H1 (cell line): Measurements from ENCODE around the gene MYH16. TPM values are rescaled to one million over a fixed set of nuclear protein-coding genes. Genes with fewer than 3 reads are reported as not detected.
"Not testable (repeated sequence)": the region's sequence is repeated elsewhere in the genome, so short reads cannot be mapped to it uniquely, and the experiment has no call there.

Experiments used
- CTCF ChIA-PET: fragments of 300-600 bp; sonication (Branson Sonifier 250); formaldehyde crosslinking; loops from one replicate; lab custom pipeline; 2021; ENCODE audit not compliant: partially characterized antibody; lab: Charles Lee
- POLR2A ChIA-PET: fragments of 300-600 bp; sonication (Branson Sonifier 250); formaldehyde crosslinking; loops from one replicate; lab custom pipeline; 2021; ENCODE audit warnings: inconsistent platforms; ENCODE audit not compliant: partially characterized antibody; lab: Charles Lee
- DNase-seq, 2 experiments: peaks; one replicate each; pipeline versions ENCODE4 v3.0.0 to v3.0.0-alpha.2; 2010 to 2022; ENCODE audit warnings: low spot score in 2 of 2, low read depth in 1 of 2, mixed read lengths in 1 of 2
- FAIRE-seq: peaks from 2 replicates; lab custom pipeline; 2011; peaks lifted over from hg19 to GRCh38; lab: Jason Lieb, UNC
- H2AFZ ChIP-seq: 2 replicates; pipeline ENCODE4 v1.8.1; 2012; ENCODE audit warnings: low read length, inconsistent platforms
- H2AK5ac ChIP-seq: 2 replicates; pipeline ENCODE4 v1.6.1; 2013; ENCODE audit warnings: low read depth, low read length
- H2BK120ac ChIP-seq: replicated peaks from 2 replicates; pipeline ENCODE3; 2013; ENCODE audit warnings: low read depth, low read length, inconsistent platforms
- H2BK12ac ChIP-seq: 2 replicates; pipeline ENCODE4 v1.6.1; 2013; ENCODE audit warnings: low read depth, low read length
- H2BK15ac ChIP-seq: 2 replicates; pipeline ENCODE4 v1.6.1; 2013; ENCODE audit warnings: low read length
- H2BK20ac ChIP-seq: 2 replicates; pipeline ENCODE4 v1.6.1; 2013; ENCODE audit warnings: low read length
- H2BK5ac ChIP-seq: 2 replicates; pipeline ENCODE4 v1.6.1; 2013; ENCODE audit warnings: low read depth, low read length
- H3K14ac ChIP-seq: 2 replicates; pipeline ENCODE4 v1.6.1; 2013; ENCODE audit warnings: inconsistent platforms; ENCODE audit not compliant: insufficient read length
- H3K18ac ChIP-seq: 2 replicates; pipeline ENCODE4 v1.6.1; 2013; ENCODE audit warnings: low read length; ENCODE audit errors: extremely low read depth
- H3K23ac ChIP-seq: 2 replicates; pipeline ENCODE4 v1.6.1; 2013; ENCODE audit warnings: inconsistent platforms; ENCODE audit not compliant: insufficient read length
- H3K23me2 ChIP-seq: 2 replicates; pipeline ENCODE4 v1.6.1; 2013; ENCODE audit warnings: low read depth, low read length
- H3K27ac ChIP-seq: 2 replicates; pipeline ENCODE4 v1.6.1; 2011; ENCODE audit warnings: low read depth, low read length, inconsistent platforms
- H3K27me3 ChIP-seq, 4 experiments: replicated peaks in 1 of 4; 1 replicate in 1 of 4; 2 replicates in 3 of 4; pipeline versions ENCODE4 v1.6.1 to v1.8.1; 2011 to 2013; ENCODE audit warnings: low read length in 3 of 4, mild to moderate bottlenecking in 3 of 4, inconsistent platforms in 2 of 4, mixed read lengths in 2 of 4, moderate library complexity in 1 of 4; ENCODE audit not compliant: control insufficient read depth in 3 of 4, insufficient read depth in 3 of 4; ENCODE audit errors: extremely low read depth in 1 of 4
- H3K36me3 ChIP-seq, 4 experiments: 2 replicates each; pipeline versions ENCODE4 v1.6.1 to v1.8.1; 2011 to 2013; ENCODE audit warnings: mild to moderate bottlenecking in 4 of 4, low read length in 3 of 4, moderate library complexity in 2 of 4, control low read depth in 1 of 4, inconsistent platforms in 1 of 4; ENCODE audit not compliant: insufficient read depth in 4 of 4, control insufficient read depth in 2 of 4
- H3K4ac ChIP-seq: replicated peaks from 2 replicates; pipeline ENCODE3; 2013; ENCODE audit warnings: low read length, low read depth, mixed read lengths, inconsistent platforms; ENCODE audit not compliant: insufficient read length
- H3K4me1 ChIP-seq, 4 experiments: replicated peaks in 1 of 4; 1 replicate in 1 of 4; 2 replicates in 3 of 4; pipeline versions ENCODE4 v1.6.1 to v1.8.1; 2011 to 2013; ENCODE audit warnings: low read length in 3 of 4, inconsistent platforms in 2 of 4, mixed read lengths in 1 of 4; ENCODE audit not compliant: insufficient read depth in 4 of 4, control insufficient read depth in 3 of 4
- H3K4me2 ChIP-seq, 2 experiments: 2 replicates each; pipeline versions ENCODE4 v1.6.1 to v1.8.1; 2011 to 2013; ENCODE audit warnings: low read depth in 2 of 2, low read length in 2 of 2, control low read depth in 1 of 2, inconsistent platforms in 1 of 2, mild to moderate bottlenecking in 1 of 2; ENCODE audit not compliant: insufficient read depth in 1 of 2
- H3K4me3 ChIP-seq, 4 experiments: fragments of 200-600, 300-600 bp in 1 of 4; sonication (generic), shearing (Covaris generic), sonication (Bioruptor Twin) in 1 of 4; 2 replicates each; pipeline versions ENCODE4 v1.5.1 to v1.8.1; 2011 to 2016; ENCODE audit warnings: low read length in 4 of 4, low read depth in 3 of 4, control low read depth in 2 of 4, inconsistent platforms in 2 of 4, mild to moderate bottlenecking in 2 of 4, mixed read lengths in 1 of 4, moderate library complexity in 1 of 4; ENCODE audit not compliant: insufficient read depth in 2 of 4; ENCODE audit errors: extremely low read depth in 1 of 4
- H3K56ac ChIP-seq: replicated peaks from 2 replicates; pipeline ENCODE3; 2013; ENCODE audit warnings: low read depth, mild to moderate bottlenecking, mixed read lengths, low read length, inconsistent platforms; ENCODE audit not compliant: insufficient read length
- H3K79me1 ChIP-seq: 2 replicates; pipeline ENCODE4 v1.6.1; 2013; ENCODE audit warnings: low read depth, low read length, control low read depth
- H3K79me2 ChIP-seq, 2 experiments: 2 replicates each; pipeline versions ENCODE4 v1.6.1 to v1.8.1; 2012 to 2013; ENCODE audit warnings: low read length in 2 of 2, mild to moderate bottlenecking in 2 of 2, inconsistent platforms in 1 of 2; ENCODE audit not compliant: insufficient read depth in 2 of 2, control insufficient read depth in 1 of 2
- H3K9ac ChIP-seq, 4 experiments: replicated peaks in 1 of 4; 1 replicate in 1 of 4; 2 replicates in 3 of 4; pipeline versions ENCODE4 v1.6.1 to v1.8.1; 2011 to 2013; ENCODE audit warnings: low read depth in 3 of 4, low read length in 3 of 4, control low read depth in 2 of 4, mild to moderate bottlenecking in 2 of 4, moderate library complexity in 2 of 4, inconsistent platforms in 1 of 4; ENCODE audit errors: extremely low read depth in 1 of 4
- H3K9me3 ChIP-seq, 2 experiments: 2 replicates each; pipeline versions ENCODE4 v1.6.1 to v1.8.1; 2012 to 2013; ENCODE audit warnings: mild to moderate bottlenecking in 2 of 2, moderate library complexity in 2 of 2, control low read depth in 1 of 2, inconsistent platforms in 1 of 2, low read depth in 1 of 2, low read length in 1 of 2, mixed read lengths in 1 of 2; ENCODE audit not compliant: insufficient read depth in 2 of 2
- H4K20me1 ChIP-seq, 2 experiments: replicated peaks in 1 of 2; 2 replicates each; pipeline versions ENCODE3 to v1.8.1; 2011 to 2013; ENCODE audit warnings: inconsistent platforms in 2 of 2, low read length in 2 of 2, mild to moderate bottlenecking in 1 of 2; ENCODE audit not compliant: insufficient read depth in 2 of 2, control insufficient read depth in 1 of 2
- H4K5ac ChIP-seq: 2 replicates; pipeline ENCODE4 v1.6.1; 2013; ENCODE audit warnings: low read length, low read depth, mixed read lengths, inconsistent platforms; ENCODE audit not compliant: insufficient read length
- H4K8ac ChIP-seq: 2 replicates; pipeline ENCODE4 v1.8.0; 2013; ENCODE audit warnings: mild to moderate bottlenecking, moderate library complexity, low read length, inconsistent platforms; ENCODE audit not compliant: insufficient read depth; ENCODE audit errors: extremely low read depth
- H4K91ac ChIP-seq: replicated peaks from 2 replicates; pipeline ENCODE3; 2013; ENCODE audit warnings: low read length, mixed read lengths, inconsistent platforms; ENCODE audit not compliant: insufficient read length
- WGBS, 2 experiments: shearing (Covaris generic) in 1 of 2; methylation state at CpG; one replicate each; pipeline versions ENCODE4 v1.1.6 to v1.1.7; 2013 to 2015; ENCODE audit warnings: low lambda C conversion rate in 2 of 2, mixed read lengths in 2 of 2, inconsistent platforms in 1 of 2, low coverage in 1 of 2, missing lambda C conversion rate in 1 of 2; ENCODE audit not compliant: insufficient replicate concordance in 2 of 2, insufficient coverage in 1 of 2, insufficient read length in 1 of 2; ENCODE audit errors: extremely low coverage in 1 of 2, missing lambda C conversion rate in 1 of 2; 5-methylcytosine and 5-hydroxymethylcytosine counted together
- polyA plus RNA-seq, 7 experiments: library from polyadenylated mRNA; depleted of rRNA in 3 of 7; stranded (reverse) in 5 of 7; unstranded in 2 of 7; fragments of >200 nt in 5 of 7; fragments of 200-250 nt in 2 of 7; gene quantifications; 1 replicate in 5 of 7; 2 replicates in 1 of 7; 4 replicates in 1 of 7; pipeline versions ENCODE4 v1.2.1 to v1.2.3, GENCODE V29; 2011 to 2013; ENCODE audit warnings: missing spikeins in 2 of 7, mixed read lengths in 2 of 7
- total RNA-seq: library from RNA; stranded (reverse); fragmentation: NEBNext Ultra II Directional; extraction: Animal tissue kit (Norgen Biotek cat#: 25700); gene quantifications from 2 replicates; pipeline ENCODE4 v1.2.1, GENCODE V29; 2021

The MYH16 gene
- total and polyA plus RNA-seq, 2 of the 8 experiments (the other 6 are each of a cell fraction or from before 2014, with no cell fraction given): not detected

- H4K20me1 ChIP-seq, H3K23ac ChIP-seq, H4K91ac ChIP-seq, H3K23me2 ChIP-seq, H3K79me1 ChIP-seq, DNase-seq, H4K8ac ChIP-seq, H2BK5ac ChIP-seq, H3K27ac ChIP-seq, H3K9me3 ChIP-seq, POLR2A ChIA-PET, H2BK12ac ChIP-seq, H4K5ac ChIP-seq, H3K14ac ChIP-seq, H3K4me1 ChIP-seq, H3K4me2 ChIP-seq, H3K18ac ChIP-seq, H2AK5ac ChIP-seq, H2AFZ ChIP-seq, H2BK120ac ChIP-seq, H3K4me3 ChIP-seq, H3K27me3 ChIP-seq, H3K9ac ChIP-seq, H3K4ac ChIP-seq, H2BK15ac ChIP-seq, H2BK20ac ChIP-seq, FAIRE-seq, H3K56ac ChIP-seq, H3K36me3 ChIP-seq: not testable (repeated sequence)
- peaks cover 0 to 49% of the 10 kb centered on the region in 2 experiments; a peak in 3 of 4 replicates for H3K79me2 ChIP-seq
- CTCF ChIA-PET: interaction anchor here (1.5 kb wide), 1 partner anchor 18 kb away, joined by 8 read pairs; no protein-coding TSS in a partner anchor
- WGBS, 2 experiments: 92% methylated on average over 8 of the region's 8 CpGs; no CpG with 5 or more reads in 1 of the 2 experiments
Observed at GRCh38 chr7:99330314-99330961, 57.8 kb downstream of the MYH16 start.
